Measurements from ENCODE around the gene DYNC1H1. TPM values are rescaled to one million over a fixed set of nuclear protein-coding genes. Genes with fewer than 3 reads are reported as not detected.

Gene DYNC1H1
- total and polyA plus RNA-seq, 2 of the 13 experiments (the other 11 are each of a cell fraction or from before 2014, with no cell fraction given), result 74.4 to 239 TPM

DNA sequence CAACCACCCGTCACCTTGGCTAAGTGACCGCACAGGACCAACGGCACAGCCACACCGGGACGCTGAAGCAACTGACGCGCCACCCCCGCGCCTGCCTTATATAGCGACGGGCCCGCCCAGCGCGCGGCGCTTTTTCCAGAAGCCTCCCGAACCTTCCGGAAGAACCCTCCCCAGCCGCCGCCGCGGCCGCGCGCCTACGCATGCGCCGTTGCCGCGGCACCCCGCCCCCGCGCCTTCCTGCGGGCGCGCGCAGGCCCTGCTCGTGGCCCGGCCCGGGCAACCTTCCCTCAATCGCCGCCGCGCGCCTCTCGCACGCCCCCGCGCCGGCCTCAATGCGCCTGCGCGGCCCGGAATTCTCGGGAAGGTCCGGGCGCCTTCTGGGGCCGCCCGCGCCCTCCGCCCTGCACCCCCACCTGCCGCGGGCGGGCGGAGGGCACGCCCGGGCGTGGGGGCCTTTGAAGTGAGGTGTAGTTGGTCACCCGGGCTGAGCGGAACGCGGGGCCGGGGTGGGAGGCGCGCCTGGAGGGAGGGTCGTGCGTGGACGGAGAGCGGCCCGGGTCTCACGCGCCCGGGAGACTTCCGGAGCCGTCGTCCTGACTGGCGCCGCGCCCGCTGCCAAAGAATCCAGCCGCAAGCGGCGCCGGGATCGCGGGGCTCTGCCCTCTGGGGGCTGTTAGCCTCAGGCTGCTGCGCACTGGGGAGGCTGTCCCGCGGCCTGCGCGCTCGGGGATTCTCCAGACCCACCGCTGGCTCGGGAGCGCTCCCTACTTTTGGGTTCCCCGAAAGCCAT is 122.8 kb downstream of the DYNC1H1 start, which contains the start of gene HSP90AA1 (continued):
- TF ChIP-seq WIZ (CRISPR knock-in tag; IDR thresholded peaks at IDR 0.05), result peak; percentile 73; the same call in 1 of the 2 replicates
- TF ChIP-seq HMGA1 (CRISPR knock-in tag; conservative IDR thresholded peaks at IDR 0.05), result no peak
- TF ChIP-seq, protein P1, sequence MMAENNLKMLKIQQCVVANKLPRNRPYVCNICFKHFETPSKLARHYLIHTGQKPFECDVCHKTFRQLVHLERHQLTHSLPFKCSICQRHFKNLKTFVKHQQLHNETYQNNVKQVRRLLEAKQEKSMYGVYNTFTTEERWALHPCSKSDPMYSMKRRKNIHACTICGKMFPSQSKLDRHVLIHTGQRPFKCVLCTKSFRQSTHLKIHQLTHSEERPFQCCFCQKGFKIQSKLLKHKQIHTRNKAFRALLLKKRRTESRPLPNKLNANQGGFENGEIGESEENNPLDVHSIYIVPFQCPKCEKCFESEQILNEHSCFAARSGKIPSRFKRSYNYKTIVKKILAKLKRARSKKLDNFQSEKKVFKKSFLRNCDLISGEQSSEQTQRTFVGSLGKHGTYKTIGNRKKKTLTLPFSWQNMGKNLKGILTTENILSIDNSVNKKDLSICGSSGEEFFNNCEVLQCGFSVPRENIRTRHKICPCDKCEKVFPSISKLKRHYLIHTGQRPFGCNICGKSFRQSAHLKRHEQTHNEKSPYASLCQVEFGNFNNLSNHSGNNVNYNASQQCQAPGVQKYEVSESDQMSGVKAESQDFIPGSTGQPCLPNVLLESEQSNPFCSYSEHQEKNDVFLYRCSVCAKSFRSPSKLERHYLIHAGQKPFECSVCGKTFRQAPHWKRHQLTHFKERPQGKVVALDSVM (CRISPR knock-in tag; IDR thresholded peaks at IDR 0.05), result peak; percentile 58
- TF ChIP-seq HDAC2 (CRISPR knock-in tag; IDR thresholded peaks at IDR 0.05), result peak; percentile 24; the same call in 1 of the 2 replicates
- TF ChIP-seq NFE2 (CRISPR knock-in tag; IDR thresholded peaks at IDR 0.05), result no peak
- TF ChIP-seq JUND (CRISPR knock-in tag; IDR thresholded peaks at IDR 0.05), result 0 out of 2 replicates have a peak, but pooled peaks have one; percentile 14
- peak; percentile 43; the same call in 1 of the 2 replicates for TF ChIP-seq ZNF672 (CRISPR knock-in tag; IDR thresholded peaks at IDR 0.05)
- TF ChIP-seq FLYWCH1 (CRISPR knock-in tag; IDR thresholded peaks at IDR 0.05), result no peak
- no peak; the same call in 1 of the 2 replicates for TF ChIP-seq ZNF615 (CRISPR knock-in tag; IDR thresholded peaks at IDR 0.05; ENCODE audit: borderline replicate concordance)
- TF ChIP-seq MXD4 (CRISPR knock-in tag; IDR thresholded peaks at IDR 0.05), result peak; percentile 64; the same call in 1 of the 2 replicates
- TF ChIP-seq ZNF343 (CRISPR knock-in tag; IDR thresholded peaks at IDR 0.05), result peak; percentile 25; the same call in 1 of the 2 replicates
- peak; percentile 46; the same call in 1 of the 2 replicates for TF ChIP-seq ZNF772 (CRISPR knock-in tag; IDR thresholded peaks at IDR 0.05)
- no peak for TF ChIP-seq ZNF460 (CRISPR knock-in tag; IDR thresholded peaks at IDR 0.05; ENCODE audit: borderline replicate concordance)
- TF ChIP-seq ZSCAN22 (CRISPR knock-in tag; IDR thresholded peaks at IDR 0.05), result no peak
- peak; percentile 43; the same call in 1 of the 2 replicates for TF ChIP-seq ZNF430 (CRISPR knock-in tag; IDR thresholded peaks at IDR 0.05)
- TF ChIP-seq, protein P2, sequence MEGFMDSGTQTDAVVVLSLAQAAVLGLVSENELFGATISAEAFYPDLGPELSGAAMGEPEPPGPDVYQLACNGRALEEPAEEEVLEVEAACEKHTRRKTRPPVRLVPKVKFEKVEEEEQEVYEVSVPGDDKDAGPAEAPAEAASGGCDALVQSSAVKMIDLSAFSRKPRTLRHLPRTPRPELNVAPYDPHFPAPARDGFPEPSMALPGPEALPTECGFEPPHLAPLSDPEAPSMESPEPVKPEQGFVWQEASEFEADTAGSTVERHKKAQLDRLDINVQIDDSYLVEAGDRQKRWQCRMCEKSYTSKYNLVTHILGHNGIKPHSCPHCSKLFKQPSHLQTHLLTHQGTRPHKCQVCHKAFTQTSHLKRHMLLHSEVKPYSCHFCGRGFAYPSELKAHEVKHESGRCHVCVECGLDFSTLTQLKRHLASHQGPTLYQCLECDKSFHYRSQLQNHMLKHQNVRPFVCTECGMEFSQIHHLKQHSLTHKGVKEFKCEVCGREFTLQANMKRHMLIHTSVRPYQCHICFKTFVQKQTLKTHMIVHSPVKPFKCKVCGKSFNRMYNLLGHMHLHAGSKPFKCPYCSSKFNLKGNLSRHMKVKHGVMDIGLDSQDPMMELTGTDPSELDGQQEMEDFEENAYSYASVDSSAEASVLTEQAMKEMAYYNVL (CRISPR knock-in tag; IDR thresholded peaks at IDR 0.05; ENCODE audit: borderline replicate concordance), result peak; percentile 33; the same call in 1 of the 2 replicates
- TF ChIP-seq ZNF282 (IDR thresholded peaks at IDR 0.05; ENCODE audit: partially characterized antibody), result no peak
- no peak for TF ChIP-seq RFX3 (CRISPR knock-in tag; IDR thresholded peaks at IDR 0.05)
- TF ChIP-seq, protein P3, sequence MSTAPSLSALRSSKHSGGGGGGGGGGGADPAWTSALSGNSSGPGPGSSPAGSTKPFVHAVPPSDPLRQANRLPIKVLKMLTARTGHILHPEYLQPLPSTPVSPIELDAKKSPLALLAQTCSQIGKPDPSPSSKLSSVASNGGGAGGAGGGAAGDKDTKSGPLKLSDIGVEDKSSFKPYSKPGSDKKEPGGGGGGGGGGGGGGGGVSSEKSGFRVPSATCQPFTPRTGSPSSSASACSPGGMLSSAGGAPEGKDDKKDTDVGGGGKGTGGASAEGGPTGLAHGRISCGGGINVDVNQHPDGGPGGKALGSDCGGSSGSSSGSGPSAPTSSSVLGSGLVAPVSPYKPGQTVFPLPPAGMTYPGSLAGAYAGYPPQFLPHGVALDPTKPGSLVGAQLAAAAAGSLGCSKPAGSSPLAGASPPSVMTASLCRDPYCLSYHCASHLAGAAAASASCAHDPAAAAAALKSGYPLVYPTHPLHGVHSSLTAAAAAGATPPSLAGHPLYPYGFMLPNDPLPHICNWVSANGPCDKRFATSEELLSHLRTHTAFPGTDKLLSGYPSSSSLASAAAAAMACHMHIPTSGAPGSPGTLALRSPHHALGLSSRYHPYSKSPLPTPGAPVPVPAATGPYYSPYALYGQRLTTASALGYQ (CRISPR knock-in tag; IDR thresholded peaks at IDR 0.05), result 0 out of 2 replicates have a peak, but pooled peaks have one; percentile 12
- TF ChIP-seq, protein P4, sequence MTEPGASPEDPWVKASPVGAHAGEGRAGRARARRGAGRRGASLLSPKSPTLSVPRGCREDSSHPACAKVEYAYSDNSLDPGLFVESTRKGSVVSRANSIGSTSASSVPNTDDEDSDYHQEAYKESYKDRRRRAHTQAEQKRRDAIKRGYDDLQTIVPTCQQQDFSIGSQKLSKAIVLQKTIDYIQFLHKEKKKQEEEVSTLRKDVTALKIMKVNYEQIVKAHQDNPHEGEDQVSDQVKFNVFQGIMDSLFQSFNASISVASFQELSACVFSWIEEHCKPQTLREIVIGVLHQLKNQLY (CRISPR knock-in tag; IDR thresholded peaks at IDR 0.05), result 0 out of 2 replicates have a peak, but pooled peaks have one; percentile 16
- TF ChIP-seq ZNF570 (CRISPR knock-in tag; IDR thresholded peaks at IDR 0.05; ENCODE audit: borderline replicate concordance), result no peak
- TF ChIP-seq ZNF782 (CRISPR knock-in tag; IDR thresholded peaks at IDR 0.05; ENCODE audit: borderline replicate concordance), result peak; percentile 57; the same call in 1 of the 2 replicates
- peak; percentile 38; the same call in 1 of the 2 replicates for TF ChIP-seq ZNF713 (CRISPR knock-in tag; IDR thresholded peaks at IDR 0.05)
